ENCODE data around the gene DEPDC1B. TPM values are rescaled to one million over a fixed set of nuclear protein-coding genes. Genes with fewer than 3 reads are reported as not detected.
A peak's percentile ranks its signal among the peaks of the same experiment; 100 is the strongest.

The DEPDC1B gene
- total and polyA plus RNA-seq, 2 experiments from 2014 or later: 9.0 to 27.5 TPM

GRCh38 chr5:60668686-60669304 is 31.2 kb downstream of the DEPDC1B start:
- no peak overlapping the region for H3K27ac ChIP-seq
- H3K36me3 ChIP-seq (replicated peaks; ENCODE audit: insufficient read depth, low read depth): no peaks in the 10 kb centered on the region
- no peaks in the 10 kb centered on the region for H3K9me2 ChIP-seq (replicated peaks; ENCODE audit: insufficient read depth)
- H4K20me1 ChIP-seq (ENCODE audit: insufficient read depth, poor library complexity, severe bottlenecking): no peaks in the 10 kb centered on the region
- H3K4me3 ChIP-seq: no peak overlapping the region
- H3K4me1 ChIP-seq (ENCODE audit: insufficient read depth): peaks cover 16% of the 10 kb centered on the region
- peak; percentile 49 for DNase-seq (ENCODE audit: low spot score)
- H3K79me2 ChIP-seq: peaks cover 14% of the 10 kb centered on the region
- no peak for TF ChIP-seq EZH2 (IDR thresholded peaks at IDR 0.05; ENCODE audit: borderline replicate concordance)
- peak; percentile 78 for TF ChIP-seq CTCF (IDR thresholded peaks at IDR 0.05; ENCODE audit: poor library complexity)
- no peaks in the 10 kb centered on the region for H3K27me3 ChIP-seq
- no peaks in the 10 kb centered on the region for H3K9me3 ChIP-seq (ENCODE audit: low read depth)
- H3K4me2 ChIP-seq: peak overlapping the region; percentile 2
- H2AFZ ChIP-seq: no peak overlapping the region

- Histone ChIP-seq H2AFZ (no peak overlapping the region), H3K9me2 (replicated peaks; ENCODE audit: insufficient read depth) (no peaks in the 10 kb centered on the region), H3K27me3 (no peaks in the 10 kb centered on the region), H3K4me3 (no peak overlapping the region), H3K4me2 (no peak overlapping the region), H3K27ac (no peak overlapping the region), H3K79me2 (no peaks in the 10 kb centered on the region), H3K9me3 (ENCODE audit: low read depth) (no peaks in the 10 kb centered on the region), H4K20me1 (ENCODE audit: insufficient read depth, poor library complexity, severe bottlenecking) (no peaks in the 10 kb centered on the region), H3K36me3 (replicated peaks; ENCODE audit: insufficient read depth, low read depth) (no peaks in the 10 kb centered on the region), H3K4me1 (ENCODE audit: insufficient read depth) (no peaks in the 10 kb centered on the region)
- no peak for TF ChIP-seq EZH2 (IDR thresholded peaks at IDR 0.05; ENCODE audit: borderline replicate concordance)
- no peak for TF ChIP-seq EZH2phosphoT487 (IDR thresholded peaks at IDR 0.05; ENCODE audit: low read depth, severe bottlenecking, unreplicated experiment)
- 89% methylated on average over 3 of the region's 3 CpGs for WGBS (ENCODE audit: low lambda C conversion rate, missing lambda C conversion rate)
- DNase-seq (ENCODE audit: low spot score): no peak
Observed at GRCh38 chr5:60651872-60652620, 47.9 kb downstream of the DEPDC1B start.

- Histone ChIP-seq H3K4me1 (ENCODE audit: insufficient read depth) (no peaks in the 10 kb centered on the region), H3K36me3 (replicated peaks; ENCODE audit: insufficient read depth, low read depth) (no peaks in the 10 kb centered on the region), H3K9me2 (replicated peaks; ENCODE audit: insufficient read depth) (no peaks in the 10 kb centered on the region), H3K4me3 (no peak overlapping the region), H3K27me3 (no peaks in the 10 kb centered on the region), H3K79me2 (no peaks in the 10 kb centered on the region), H4K20me1 (ENCODE audit: insufficient read depth, poor library complexity, severe bottlenecking) (no peaks in the 10 kb centered on the region), H3K27ac (no peak overlapping the region), H2AFZ (no peak overlapping the region), H3K9me3 (ENCODE audit: low read depth) (no peaks in the 10 kb centered on the region), H3K4me2 (no peak overlapping the region)
- peak; percentile 62 for DNase-seq (ENCODE audit: low spot score)
- no peak for TF ChIP-seq EZH2phosphoT487 (IDR thresholded peaks at IDR 0.05; ENCODE audit: low read depth, severe bottlenecking, unreplicated experiment)
- TF ChIP-seq EZH2 (IDR thresholded peaks at IDR 0.05; ENCODE audit: borderline replicate concordance): no peak
- peak; percentile 74 for TF ChIP-seq CTCF (IDR thresholded peaks at IDR 0.05; ENCODE audit: poor library complexity)
- 44% methylated on average over 1 of the region's 1 CpG for WGBS (ENCODE audit: low lambda C conversion rate, missing lambda C conversion rate)
Observed at GRCh38 chr5:60649288-60649917, 50.6 kb downstream of the DEPDC1B start.

GRCh38 chr5:60648175-60648574 is 51.8 kb downstream of the DEPDC1B start:
- H3K9me2 ChIP-seq (replicated peaks; ENCODE audit: insufficient read depth): no peaks in the 10 kb centered on the region
- no peak overlapping the region for H3K4me2 ChIP-seq
- no peaks in the 10 kb centered on the region for H3K27me3 ChIP-seq
- no peaks in the 10 kb centered on the region for H3K36me3 ChIP-seq (replicated peaks; ENCODE audit: insufficient read depth, low read depth)
- no peak overlapping the region for H2AFZ ChIP-seq
- H3K4me1 ChIP-seq (ENCODE audit: insufficient read depth): no peaks in the 10 kb centered on the region
- H3K9me3 ChIP-seq (ENCODE audit: low read depth): no peaks in the 10 kb centered on the region
- WGBS (ENCODE audit: low lambda C conversion rate, missing lambda C conversion rate): 64% methylated on average over 2 of the region's 2 CpGs
- no peak overlapping the region for H3K4me3 ChIP-seq
- no peaks in the 10 kb centered on the region for H3K79me2 ChIP-seq
- no peak for DNase-seq (ENCODE audit: low spot score)
- TF ChIP-seq EZH2 (IDR thresholded peaks at IDR 0.05; ENCODE audit: borderline replicate concordance): no peak
- no peak for TF ChIP-seq CTCF (IDR thresholded peaks at IDR 0.05; ENCODE audit: poor library complexity)
- TF ChIP-seq EZH2phosphoT487 (IDR thresholded peaks at IDR 0.05; ENCODE audit: low read depth, severe bottlenecking, unreplicated experiment): no peak
- no peaks in the 10 kb centered on the region for H4K20me1 ChIP-seq (ENCODE audit: insufficient read depth, poor library complexity, severe bottlenecking)
- no peak overlapping the region for H3K27ac ChIP-seq

Data from hepatocyte (in vitro differentiated cells).